Liver (tissue), 3 donors: Measurements from ENCODE around the gene MKRN2.

Source experiments
- ATF3 ChIP-seq: IDR thresholded peaks from 2 replicates; pipeline ENCODE4 v1.6.1; 2016; ENCODE audit warnings: antibody characterized with exemption
- FOXA1 ChIP-seq: IDR thresholded peaks from 2 replicates; pipeline ENCODE4 v1.6.1; 2016; ENCODE audit warnings: antibody characterized with exemption
- GABPA ChIP-seq, 2 donors: IDR thresholded peaks in 1 of 2; conservative IDR thresholded peaks in 1 of 2; 2 replicates each; pipeline ENCODE4 v1.6.1; 2016; ENCODE audit warnings: antibody characterized with exemption in 2 of 2, mild to moderate bottlenecking in 1 of 2, moderate library complexity in 1 of 2
- JUND ChIP-seq, 2 donors: IDR thresholded peaks; 2 replicates each; pipeline ENCODE4 v1.6.1; 2016; ENCODE audit warnings: antibody characterized with exemption in 2 of 2
- MAX ChIP-seq: IDR thresholded peaks from 2 replicates; pipeline ENCODE4 v1.6.1; 2016; ENCODE audit warnings: antibody characterized with exemption
- RAD21 ChIP-seq, 2 donors: IDR thresholded peaks; 2 replicates each; pipeline ENCODE4 v1.6.1; 2016; ENCODE audit warnings: antibody characterized with exemption in 2 of 2, mild to moderate bottlenecking in 2 of 2
- REST ChIP-seq: IDR thresholded peaks from 2 replicates; pipeline ENCODE4 v1.6.1; 2016; ENCODE audit warnings: antibody characterized with exemption, mild to moderate bottlenecking
- RXRA ChIP-seq, 2 donors: IDR thresholded peaks; 2 replicates each; pipeline ENCODE4 v1.6.1; 2017 to 2018; ENCODE audit warnings: antibody characterized with exemption in 2 of 2, mild to moderate bottlenecking in 1 of 2
- SP1 ChIP-seq: IDR thresholded peaks from 2 replicates; pipeline ENCODE4 v1.6.1; 2018; ENCODE audit warnings: antibody characterized with exemption, mild to moderate bottlenecking
- TAF1 ChIP-seq: conservative IDR thresholded peaks from 2 replicates; pipeline ENCODE4 v1.6.1; 2016; ENCODE audit warnings: antibody characterized with exemption, mild to moderate bottlenecking
- YY1 ChIP-seq: IDR thresholded peaks from 2 replicates; pipeline ENCODE4 v1.6.1; 2016; ENCODE audit warnings: antibody characterized with exemption, mild to moderate bottlenecking
- ZBTB33 ChIP-seq: IDR thresholded peaks from 2 replicates; pipeline ENCODE4 v1.6.1; 2016; ENCODE audit warnings: antibody characterized with exemption
- TF ChIP-seq, protein P1 (sequence below): fragments of 150-350 bp; IDR thresholded peaks from 2 replicates; pipeline ENCODE4 v1.5.1; 2017; ENCODE audit warnings: improper control_type of control experiment, low read depth, low read length; ENCODE audit not compliant: missing input control
- donor health status: healthy.
- donor health status: healthy.

GRCh38 chr3:12507591-12508281, 49.2 kb upstream of the MKRN2 start:
- no peak for TF ChIP-seq YY1
- TF ChIP-seq ZBTB33: no peak
- TF ChIP-seq, protein P1, sequence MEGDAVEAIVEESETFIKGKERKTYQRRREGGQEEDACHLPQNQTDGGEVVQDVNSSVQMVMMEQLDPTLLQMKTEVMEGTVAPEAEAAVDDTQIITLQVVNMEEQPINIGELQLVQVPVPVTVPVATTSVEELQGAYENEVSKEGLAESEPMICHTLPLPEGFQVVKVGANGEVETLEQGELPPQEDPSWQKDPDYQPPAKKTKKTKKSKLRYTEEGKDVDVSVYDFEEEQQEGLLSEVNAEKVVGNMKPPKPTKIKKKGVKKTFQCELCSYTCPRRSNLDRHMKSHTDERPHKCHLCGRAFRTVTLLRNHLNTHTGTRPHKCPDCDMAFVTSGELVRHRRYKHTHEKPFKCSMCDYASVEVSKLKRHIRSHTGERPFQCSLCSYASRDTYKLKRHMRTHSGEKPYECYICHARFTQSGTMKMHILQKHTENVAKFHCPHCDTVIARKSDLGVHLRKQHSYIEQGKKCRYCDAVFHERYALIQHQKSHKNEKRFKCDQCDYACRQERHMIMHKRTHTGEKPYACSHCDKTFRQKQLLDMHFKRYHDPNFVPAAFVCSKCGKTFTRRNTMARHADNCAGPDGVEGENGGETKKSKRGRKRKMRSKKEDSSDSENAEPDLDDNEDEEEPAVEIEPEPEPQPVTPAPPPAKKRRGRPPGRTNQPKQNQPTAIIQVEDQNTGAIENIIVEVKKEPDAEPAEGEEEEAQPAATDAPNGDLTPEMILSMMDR: no peak
- no peak for TF ChIP-seq GABPA (IDR thresholded peaks at IDR 0.05 in 1 of 2, conservative IDR thresholded peaks at IDR 0.05 in 1 of 2)
- no peak for TF ChIP-seq FOXA1
- no peak for TF ChIP-seq MAX
- no peak for TF ChIP-seq REST
- no peak for TF ChIP-seq JUND (IDR thresholded peaks at IDR 0.05)
- no peak for TF ChIP-seq TAF1
- TF ChIP-seq ATF3: no peak
- TF ChIP-seq SP1: no peak
- TF ChIP-seq RXRA (IDR thresholded peaks at IDR 0.05): no peak
- TF ChIP-seq RAD21 (IDR thresholded peaks at IDR 0.05): no peak
